ENCODE data around the gene RALGDS.

GRCh38 chr9:133122605-133122934 is 1.5 kb upstream of the RALGDS start:
- TF ChIP-seq CTCF (IDR thresholded peaks at IDR 0.05) (no peak), POLR2A (IDR thresholded peaks at IDR 0.05) (no peak)
